ENCODE data around the gene MRPS34.
A peak's percentile ranks its signal among the peaks of the same experiment; 100 is the strongest.

MRPS34 gene

GRCh38 chr16:1794221-1794871 lies 21.4 kb upstream of the MRPS34 start:
- no peak for DNase-seq

DNA sequence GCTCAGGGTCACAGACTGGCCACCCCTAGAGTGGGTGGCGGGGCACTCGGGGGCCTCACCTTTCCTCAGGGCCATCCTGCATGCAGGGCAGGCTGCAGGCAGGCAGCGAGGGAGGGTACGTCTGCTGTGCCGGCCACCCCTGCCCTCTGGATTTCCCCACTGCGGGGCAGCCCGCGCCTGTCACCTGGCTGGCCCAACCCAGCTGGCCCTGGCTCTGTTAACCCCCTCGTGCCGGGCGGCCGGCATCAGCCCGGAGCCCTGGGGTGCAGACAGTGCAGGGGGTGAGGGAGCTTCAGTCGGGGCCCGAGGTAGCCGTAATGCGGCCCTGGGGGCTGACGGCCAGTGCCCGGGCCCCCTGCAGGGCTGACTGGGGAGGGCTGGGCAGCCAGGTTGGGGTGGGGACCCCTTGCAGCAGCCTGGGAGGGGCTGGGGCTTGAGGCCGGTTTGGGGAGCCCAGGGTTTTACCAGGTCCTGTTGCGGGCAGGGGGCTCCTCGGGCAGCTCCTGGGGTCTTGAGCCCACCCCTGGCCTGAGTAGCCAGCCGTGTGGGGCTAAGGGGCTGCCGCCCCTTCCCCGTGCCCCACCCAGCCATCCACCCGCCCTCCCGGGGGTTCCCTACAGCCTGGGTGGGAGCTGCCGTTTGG lies 20.8 kb upstream of the MRPS34 start, which contains the start of gene IGFALS:
IGFALS (minus strand) TSS at position 128 of the 643 bp plus-strand sequence; CDS start at position 75, 53 bp downstream.
- no peak for DNase-seq

- no peak for DNase-seq
These were observed 20.1 kb upstream of the MRPS34 start for GRCh38 chr16:1792836-1793577.

DNA sequence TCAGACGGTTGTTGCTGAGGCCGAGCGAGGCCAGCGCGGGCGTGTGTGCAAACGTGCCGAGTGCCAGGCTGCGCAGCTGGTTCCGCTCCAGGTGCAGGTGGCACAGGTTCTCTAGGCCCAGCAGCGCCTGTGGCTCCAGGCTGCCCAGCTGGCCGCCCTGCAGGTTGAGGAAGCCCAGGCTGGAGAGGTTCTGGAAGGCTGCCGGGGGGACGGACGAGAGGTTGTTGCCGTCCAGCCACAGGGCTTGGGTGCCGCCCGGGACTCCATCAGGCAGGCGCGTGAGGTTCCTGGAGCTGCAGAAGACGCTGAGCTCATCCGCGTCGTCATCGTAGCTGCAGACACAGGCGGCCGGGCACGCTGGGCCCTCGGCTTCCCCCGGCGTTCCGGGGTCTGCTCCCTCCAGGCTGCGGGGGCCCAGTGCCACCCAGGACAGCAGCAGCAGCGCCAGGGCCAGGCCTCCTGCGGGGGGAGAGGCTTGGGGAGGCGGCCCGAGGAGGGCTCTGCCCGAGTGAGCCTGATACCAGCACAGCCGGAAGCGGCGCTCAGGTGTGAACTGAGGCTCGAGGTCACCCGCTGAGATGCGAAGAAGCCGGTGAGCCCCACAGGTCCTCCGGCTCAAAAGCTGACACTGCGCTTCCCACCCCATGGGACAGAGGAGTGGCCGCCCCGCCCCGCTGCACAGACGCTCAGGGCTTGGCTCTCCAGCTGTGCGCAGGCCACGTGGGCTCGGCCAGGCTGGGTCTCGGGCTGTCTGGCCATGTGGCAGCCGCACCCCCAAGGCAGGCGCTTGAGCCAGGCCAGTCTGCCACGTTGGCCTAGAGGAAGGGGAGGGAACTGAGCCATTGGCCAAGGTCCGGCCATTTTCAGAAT lies 19.2 kb upstream of the MRPS34 start:
- no peak for DNase-seq

DNA sequence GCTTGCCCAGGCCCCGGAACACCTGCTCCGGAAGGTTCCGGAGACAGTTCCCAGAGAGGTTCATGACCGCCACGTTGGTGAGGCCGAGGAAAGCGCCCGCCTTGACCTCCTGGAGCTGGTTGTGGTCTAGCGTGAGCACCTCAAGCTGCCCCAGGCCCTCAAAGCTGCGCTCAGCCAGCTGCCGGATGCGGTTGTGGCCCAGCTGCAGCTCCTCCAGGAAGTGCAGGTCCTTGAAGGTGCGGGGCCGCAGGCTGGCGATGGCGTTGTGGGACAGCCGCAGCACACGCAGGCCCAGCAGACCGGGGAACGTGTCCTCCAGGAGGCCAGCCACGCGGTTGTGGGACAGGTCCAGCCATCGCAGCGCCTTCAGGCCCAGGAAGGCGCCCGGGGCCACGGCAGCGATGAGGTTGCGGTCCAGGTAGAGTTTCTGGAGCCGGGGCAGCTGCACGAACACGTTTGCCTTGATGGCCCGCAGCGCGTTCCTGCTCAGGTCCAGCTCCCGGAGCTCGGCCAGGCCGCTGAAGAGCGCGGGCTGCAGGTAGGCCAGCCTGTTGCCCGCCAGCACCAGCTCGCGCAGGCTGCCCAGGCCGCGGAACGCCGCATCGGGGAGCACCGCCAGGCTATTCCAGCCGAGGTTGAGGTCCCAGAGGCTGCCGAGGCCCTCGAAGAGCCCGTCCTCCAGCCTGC lies 18.5 kb upstream of the MRPS34 start:
- DNase-seq, result no peak

GRCh38 chr16:1790611-1791255 lies 17.8 kb upstream of the MRPS34 start:
- DNase-seq, result no peak

DNA sequence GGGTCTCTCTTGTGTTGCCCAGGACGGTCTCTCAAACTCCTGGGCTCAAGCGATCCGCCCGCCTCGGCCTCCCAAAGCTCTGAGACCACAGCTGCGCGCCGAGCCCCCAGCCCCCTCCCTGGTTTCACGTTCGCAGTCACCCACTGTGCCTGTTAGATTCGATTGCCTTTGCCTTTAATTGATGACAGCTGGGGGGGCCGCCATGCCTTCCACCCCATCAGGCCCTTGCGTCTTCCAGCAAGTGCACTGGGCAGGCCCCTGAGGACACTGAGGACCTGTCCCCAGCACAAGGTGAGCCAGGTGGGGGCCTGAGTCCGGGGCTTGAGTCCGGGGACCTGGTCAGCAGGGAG lies 17.3 kb upstream of the MRPS34 start:
- DNase-seq, result no peak

DNA sequence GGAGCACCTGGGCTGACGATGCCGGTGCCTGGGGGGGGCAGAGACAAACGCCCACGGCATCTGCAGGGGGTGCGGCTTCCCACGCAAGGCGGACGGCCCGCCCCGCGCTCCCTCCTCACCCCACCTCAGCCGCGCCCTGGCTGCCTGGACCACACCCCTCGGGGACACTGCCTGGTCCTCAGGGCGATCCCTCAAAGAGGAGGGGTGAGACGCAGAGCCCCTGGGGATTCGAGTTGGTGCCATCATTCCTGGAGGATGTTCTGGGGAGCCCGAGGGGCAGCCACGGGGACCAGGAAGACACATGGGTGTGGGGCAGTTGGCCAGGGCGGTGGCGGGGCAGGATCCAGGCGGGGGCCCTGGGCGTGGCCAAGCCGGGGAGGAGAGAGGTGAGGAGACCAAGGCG lies 16.7 kb upstream of the MRPS34 start:
- DNase-seq, result no peak

GRCh38 chr16:1788708-1789100 lies 15.8 kb upstream of the MRPS34 start:
- no peak for DNase-seq

DNA sequence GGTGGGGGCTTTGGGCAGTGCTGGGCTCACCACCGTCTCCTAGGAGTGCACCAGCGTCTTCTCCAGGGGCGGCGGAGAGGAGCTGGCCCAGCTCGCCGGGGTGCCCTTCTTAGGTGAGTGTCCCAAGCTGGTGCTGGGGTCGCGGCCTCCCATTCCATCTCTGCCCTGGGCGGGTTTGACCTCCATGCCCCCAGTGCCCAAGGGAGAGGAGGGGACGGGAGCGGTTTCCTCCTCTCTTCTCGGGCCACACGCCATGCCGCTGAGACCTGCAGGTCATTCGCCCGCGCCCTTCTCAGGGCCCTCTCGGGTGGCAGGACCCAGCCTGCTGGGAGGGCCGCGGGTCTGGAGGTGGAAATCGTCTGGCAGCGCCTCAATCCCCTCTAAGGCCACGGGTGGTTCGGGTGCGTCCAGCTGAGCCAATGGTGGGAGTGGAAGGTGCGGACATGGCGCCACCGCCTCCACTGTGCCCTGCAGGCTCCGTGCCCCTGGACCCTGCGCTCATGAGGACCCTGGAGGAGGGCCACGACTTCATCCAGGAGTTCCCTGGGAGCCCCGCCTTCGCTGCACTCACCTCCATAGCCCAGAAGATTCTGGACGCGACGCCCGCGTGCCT lies 15.3 kb upstream of the MRPS34 start:
- no peak for DNase-seq

GRCh38 chr16:1787322-1788094 lies 14.6 kb upstream of the MRPS34 start:
- DNase-seq, result no peak

DNA sequence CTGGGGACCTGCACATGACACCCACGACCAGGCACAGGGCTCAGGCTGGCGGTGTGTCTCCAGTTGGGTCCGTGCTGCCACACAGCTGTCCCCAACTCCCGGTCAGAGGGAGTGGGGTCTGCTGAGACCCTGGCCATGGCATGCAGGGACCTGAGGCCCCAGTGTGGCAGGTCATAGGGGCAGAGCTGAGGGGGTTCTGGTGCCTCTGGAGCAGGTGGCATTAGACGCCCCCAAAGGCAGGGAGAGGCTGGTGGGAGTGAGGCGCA lies 14.1 kb upstream of the MRPS34 start:
- DNase-seq, result no peak

DNA sequence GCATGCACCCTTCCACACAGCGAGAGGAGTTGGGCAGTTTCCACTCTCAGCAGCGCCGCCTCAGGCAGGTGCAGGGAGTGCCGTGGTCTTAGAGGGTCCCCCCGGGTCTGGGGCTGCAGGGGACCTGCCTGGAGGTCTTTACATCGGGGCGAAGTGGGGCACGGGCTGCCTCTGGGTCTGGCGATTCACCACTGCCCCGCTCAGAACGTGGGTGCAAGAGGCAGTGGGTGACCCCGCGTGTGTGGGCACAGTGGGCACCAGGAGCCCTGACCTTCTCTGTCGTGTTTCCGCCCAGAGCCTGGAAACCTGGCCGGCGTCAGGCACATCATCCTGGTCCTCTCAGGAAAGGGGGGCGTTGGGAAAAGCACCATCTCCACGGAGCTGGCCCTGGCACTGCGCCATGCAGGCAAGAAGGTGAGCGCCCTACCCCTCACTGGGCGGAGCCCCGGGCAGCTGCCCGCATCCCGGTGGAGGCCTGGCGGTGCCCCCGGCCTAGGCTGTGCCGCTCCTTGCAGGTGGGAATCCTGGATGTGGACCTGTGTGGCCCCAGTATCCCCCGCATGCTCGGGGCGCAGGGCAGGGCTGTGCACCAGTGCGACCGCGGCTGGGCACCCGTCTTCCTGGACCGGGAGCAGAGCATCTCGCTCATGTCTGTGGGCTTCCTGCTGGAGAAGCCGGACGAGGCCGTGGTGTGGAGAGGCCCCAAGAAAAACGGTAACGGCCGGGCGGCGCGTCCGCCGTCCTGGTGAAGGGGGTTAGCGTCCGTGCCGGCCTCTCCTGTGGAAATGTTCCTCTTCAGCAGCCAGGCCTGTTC lies 13.5 kb upstream of the MRPS34 start:
- no peak for DNase-seq

DNA sequence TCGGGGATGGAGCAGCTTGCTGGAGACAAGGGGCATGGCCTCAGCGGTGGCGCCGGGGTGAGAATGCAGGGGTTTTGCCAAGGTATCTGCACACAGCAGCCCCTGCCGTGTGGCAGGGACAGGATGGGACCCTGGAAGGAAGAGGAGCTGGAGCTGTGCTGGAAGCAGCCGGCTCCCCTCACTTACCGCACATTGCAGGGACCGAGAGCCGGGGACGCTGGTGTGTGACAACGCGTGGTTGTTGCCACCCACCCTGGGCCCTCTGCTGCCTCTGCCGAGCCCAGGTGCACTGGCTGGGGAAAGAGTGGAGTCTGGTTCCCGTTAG lies 12.9 kb upstream of the MRPS34 start:
- no peak for DNase-seq

GRCh38 chr16:1784977-1785845 lies 12.3 kb upstream of the MRPS34 start:
- no peak for DNase-seq

DNA sequence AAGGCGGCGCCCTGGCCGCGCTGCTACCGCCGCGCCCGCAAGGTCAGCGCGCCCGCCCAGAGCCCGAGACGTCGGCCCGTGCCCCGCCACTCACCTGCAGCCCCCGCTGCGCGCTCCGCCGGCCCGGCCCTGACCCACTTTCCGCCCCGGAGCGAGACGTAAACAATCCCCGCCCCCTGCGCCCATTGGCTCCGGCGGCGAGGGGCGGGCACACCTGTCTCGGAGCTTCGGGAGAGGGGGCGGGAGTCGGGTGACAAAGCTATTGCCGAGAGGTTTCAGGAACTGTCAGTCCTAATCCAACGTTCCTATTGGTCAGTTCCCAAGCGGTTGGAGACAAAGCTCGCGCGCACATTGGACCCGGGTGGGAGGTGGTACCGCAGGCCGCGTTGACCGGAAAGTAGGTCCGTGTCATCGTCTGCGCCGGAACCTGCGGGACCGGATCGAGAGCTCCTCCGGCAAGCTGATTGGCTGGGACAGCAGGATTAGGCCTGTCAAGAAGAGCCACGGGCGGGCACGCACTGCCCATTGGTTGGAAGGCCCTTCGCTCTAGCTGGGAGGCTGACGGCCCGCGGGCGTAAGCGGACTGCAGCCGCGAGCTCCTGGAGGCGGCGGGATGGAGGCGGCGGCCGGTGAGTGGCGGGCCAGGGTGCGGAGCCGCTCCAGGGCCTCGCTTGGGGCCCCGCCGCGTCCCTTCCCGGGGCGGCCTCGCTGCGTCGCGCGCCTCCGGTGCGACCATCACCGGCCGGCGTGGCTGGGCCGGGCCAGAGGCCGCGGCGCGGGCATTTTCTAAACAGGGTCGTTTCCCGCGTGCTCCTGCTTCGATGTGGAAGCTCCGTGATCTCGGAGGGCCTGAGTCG lies 9.7 kb upstream of the MRPS34 start, which contains the start of the genes NUBP2 and SPSB3:
NUBP2 (plus strand) TSS at position 553 of the 857 bp plus-strand sequence; CDS start at position 614, 61 bp downstream.
SPSB3 (minus strand) TSS at position 164 of the 857 bp plus-strand sequence. CDS start 1,088 bp downstream, outside the sequence.
- peak; percentile 100 for DNase-seq

DNA sequence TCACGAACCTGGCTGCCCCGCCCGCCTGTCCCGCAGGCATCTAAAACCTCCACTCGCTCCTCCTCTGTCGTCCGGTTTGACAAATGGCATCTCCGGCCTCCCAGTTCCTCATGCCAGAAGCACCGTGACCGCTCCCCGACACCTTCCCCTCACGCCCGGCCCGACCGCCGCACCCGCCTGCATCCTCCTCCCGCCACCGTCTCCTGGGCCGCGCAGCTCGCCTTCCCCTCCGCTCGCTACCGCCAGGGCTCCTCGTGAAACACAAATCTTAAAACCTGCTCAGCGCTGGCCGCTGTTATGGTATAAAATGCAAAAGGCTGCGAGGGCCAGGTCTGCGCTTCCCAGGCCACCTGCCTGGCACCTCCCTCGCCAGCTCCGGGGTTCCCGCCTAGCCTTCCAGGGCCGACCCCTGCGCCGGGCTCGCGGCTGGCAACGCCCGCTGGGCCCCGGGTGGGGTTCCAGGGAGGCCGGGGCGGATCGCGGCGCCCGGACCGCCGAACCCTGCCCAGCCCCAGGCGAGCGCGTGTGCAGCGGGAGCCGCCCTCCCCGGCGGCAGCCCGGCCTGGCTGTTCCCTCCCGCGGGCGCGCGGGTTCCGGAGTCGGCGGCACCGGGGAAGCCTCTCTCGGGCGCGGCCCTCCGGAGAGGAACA lies 8.9 kb upstream of the MRPS34 start:
- no peak for DNase-seq
